Trophoblast cell (in vitro differentiated cells and primary cell): ENCODE data around the gene FAM117A.

Source experiments
- DNase-seq, 2 donors: peaks; one replicate each; pipeline ENCODE4 v3.0.0-alpha.2; 2016
- H2AFZ ChIP-seq: 2 replicates; pipeline ENCODE4 v1.6.1; 2013; ENCODE audit warnings: low read length, moderate library complexity, mild to moderate bottlenecking; ENCODE audit not compliant: insufficient read depth, poor library complexity
- H2AK5ac ChIP-seq: 2 replicates; pipeline ENCODE4 v1.6.1; 2013; ENCODE audit warnings: mild to moderate bottlenecking, low read length
- H2BK120ac ChIP-seq: 2 replicates; pipeline ENCODE4 v1.6.1; 2013; ENCODE audit warnings: low read length, mild to moderate bottlenecking, moderate library complexity; ENCODE audit not compliant: insufficient read depth, poor library complexity
- H2BK12ac ChIP-seq: 2 replicates; pipeline ENCODE4 v1.6.1; 2013; ENCODE audit warnings: mild to moderate bottlenecking, low read length, moderate library complexity
- H2BK5ac ChIP-seq: 2 replicates; pipeline ENCODE4 v1.6.1; 2013; ENCODE audit warnings: low read length, low read depth, moderate library complexity, mild to moderate bottlenecking; ENCODE audit not compliant: poor library complexity
- H3K14ac ChIP-seq: 2 replicates; pipeline ENCODE4 v1.6.1; 2013; ENCODE audit warnings: mild to moderate bottlenecking, low read length
- H3K18ac ChIP-seq: 2 replicates; pipeline ENCODE4 v1.6.1; 2013; ENCODE audit warnings: mild to moderate bottlenecking, low read length
- H3K23ac ChIP-seq: 2 replicates; pipeline ENCODE4 v1.6.1; 2013; ENCODE audit warnings: low read length
- H3K27ac ChIP-seq: 2 replicates; pipeline ENCODE4 v1.5.1; 2013; ENCODE audit warnings: low read depth, mild to moderate bottlenecking, inconsistent platforms, low read length, moderate library complexity
- H3K27me3 ChIP-seq: 2 replicates; pipeline ENCODE4 v1.6.1; 2013; ENCODE audit warnings: inconsistent platforms, mild to moderate bottlenecking, low read length, moderate library complexity; ENCODE audit not compliant: insufficient read depth
- H3K36me3 ChIP-seq, 2 experiments: 1 replicate in 1 of 2; 2 replicates in 1 of 2; pipeline ENCODE4 v1.6.1; 2013; ENCODE audit warnings: low read length in 2 of 2, mild to moderate bottlenecking in 2 of 2, moderate library complexity in 1 of 2; ENCODE audit not compliant: insufficient read depth in 2 of 2, control insufficient read depth in 1 of 2
- H3K4ac ChIP-seq: 2 replicates; pipeline ENCODE4 v1.6.1; 2013; ENCODE audit warnings: low read depth, mild to moderate bottlenecking, low read length, moderate library complexity
- H3K4me1 ChIP-seq, 2 experiments: 1 replicate in 1 of 2; 2 replicates in 1 of 2; pipeline ENCODE4 v1.6.1; 2013; ENCODE audit warnings: low read length in 2 of 2, mild to moderate bottlenecking in 2 of 2, moderate library complexity in 1 of 2; ENCODE audit not compliant: insufficient read depth in 2 of 2, control insufficient read depth in 1 of 2
- H3K4me2 ChIP-seq: 2 replicates; pipeline ENCODE4 v1.6.1; 2013; ENCODE audit warnings: inconsistent platforms, mild to moderate bottlenecking, low read length, moderate library complexity
- H3K4me3 ChIP-seq: 2 replicates; pipeline ENCODE4 v1.5.1; 2013; ENCODE audit warnings: mild to moderate bottlenecking, low read depth, low read length, inconsistent platforms
- H3K79me1 ChIP-seq: one replicate; pipeline ENCODE4 v1.6.1; 2013; ENCODE audit warnings: low read length
- H3K79me2 ChIP-seq: 2 replicates; pipeline ENCODE4 v1.6.1; 2013; ENCODE audit warnings: low read length, mild to moderate bottlenecking; ENCODE audit not compliant: control insufficient read depth, insufficient read depth, poor library complexity
- H3K9ac ChIP-seq: 2 replicates; pipeline ENCODE4 v1.6.1; 2013; ENCODE audit warnings: mild to moderate bottlenecking, low read length
- H3K9me3 ChIP-seq: 2 replicates; pipeline ENCODE4 v1.6.1; 2013; ENCODE audit warnings: low read depth, mild to moderate bottlenecking, control low read depth, inconsistent platforms, low read length; ENCODE audit not compliant: insufficient read depth
- H4K12ac ChIP-seq: 2 replicates; pipeline ENCODE4 v1.6.1; 2013; ENCODE audit warnings: low read depth, mild to moderate bottlenecking, low read length, moderate library complexity
- H4K8ac ChIP-seq: 2 replicates; pipeline ENCODE4 v1.6.1; 2013; ENCODE audit warnings: low read depth, mild to moderate bottlenecking, low read length, moderate library complexity
- H4K91ac ChIP-seq: one replicate; pipeline ENCODE4 v1.6.1; 2013; ENCODE audit warnings: low read depth, mild to moderate bottlenecking, low read length, moderate library complexity
- WGBS: extraction: QIAGEN DNeasy Blood & Tissue Kit; methylation state at CpG from one replicate; pipeline ENCODE4 v1.1.7; 2013; ENCODE audit warnings: missing lambda C conversion rate; ENCODE audit not compliant: insufficient read length, insufficient coverage; ENCODE audit errors: extremely low coverage; 5-methylcytosine and 5-hydroxymethylcytosine counted together

The FAM117A gene

DNA sequence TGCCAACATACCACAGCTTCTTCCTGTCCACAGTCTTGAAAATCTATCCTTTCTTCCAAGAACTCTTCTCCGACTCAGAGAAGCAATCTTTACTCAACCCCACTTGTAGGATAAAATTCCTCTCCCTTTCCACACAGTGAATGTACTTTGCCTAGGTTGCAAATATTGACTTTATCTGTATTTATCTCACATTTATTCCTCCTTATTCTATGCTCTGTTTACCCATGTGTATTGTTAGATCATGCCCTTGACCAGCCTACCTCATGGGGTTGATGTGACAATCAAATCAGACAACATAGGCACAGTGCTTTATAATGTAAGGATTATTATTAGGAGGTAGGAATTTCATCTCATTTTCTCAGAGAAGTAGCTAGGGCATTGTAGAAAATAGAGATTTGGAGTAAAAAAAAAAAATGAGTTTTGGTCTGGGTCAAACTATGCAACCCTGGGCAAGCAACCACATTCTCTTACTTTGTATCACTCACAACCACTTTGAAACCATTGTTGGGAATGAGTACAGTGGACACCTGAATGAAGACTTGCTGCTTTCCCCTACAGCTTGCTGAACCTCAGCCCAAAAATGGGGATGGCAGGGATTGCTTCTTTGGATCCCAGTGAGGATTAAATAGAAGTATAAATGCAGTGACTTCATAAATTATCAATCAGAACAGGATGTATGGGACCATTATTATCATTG lies 47.1 kb downstream of the FAM117A start:
- H3K9ac ChIP-seq: no peak overlapping the region
- H3K4me1 ChIP-seq: no peaks in the 10 kb centered on the region
- H2BK5ac ChIP-seq: no peak overlapping the region
- H4K12ac ChIP-seq: no peak overlapping the region
- no peak overlapping the region for H3K4me3 ChIP-seq
- no peaks in the 10 kb centered on the region for H3K27me3 ChIP-seq
- no peak overlapping the region for H3K27ac ChIP-seq
- no peak overlapping the region for H2AK5ac ChIP-seq
- DNase-seq: no peak
- H3K79me1 ChIP-seq: no peaks in the 10 kb centered on the region
- no peak overlapping the region for H3K23ac ChIP-seq
- no peak overlapping the region for H3K18ac ChIP-seq
- H4K91ac ChIP-seq: no peak overlapping the region
- no CpG with 5 or more reads among the region's 1 CpG for WGBS
- no peak overlapping the region for H3K4ac ChIP-seq
- H3K36me3 ChIP-seq: peaks cover 15 to 21% of the 10 kb centered on the region in 2 experiments
- no peak overlapping the region for H2BK12ac ChIP-seq
- no peak overlapping the region for H2BK120ac ChIP-seq
- H3K9me3 ChIP-seq: peaks cover 2% of the 10 kb centered on the region
- H4K8ac ChIP-seq: no peak overlapping the region
- H3K4me2 ChIP-seq: no peak overlapping the region
- no peak overlapping the region for H3K14ac ChIP-seq
- H3K79me2 ChIP-seq: no peaks in the 10 kb centered on the region
- no peak overlapping the region for H2AFZ ChIP-seq

DNA sequence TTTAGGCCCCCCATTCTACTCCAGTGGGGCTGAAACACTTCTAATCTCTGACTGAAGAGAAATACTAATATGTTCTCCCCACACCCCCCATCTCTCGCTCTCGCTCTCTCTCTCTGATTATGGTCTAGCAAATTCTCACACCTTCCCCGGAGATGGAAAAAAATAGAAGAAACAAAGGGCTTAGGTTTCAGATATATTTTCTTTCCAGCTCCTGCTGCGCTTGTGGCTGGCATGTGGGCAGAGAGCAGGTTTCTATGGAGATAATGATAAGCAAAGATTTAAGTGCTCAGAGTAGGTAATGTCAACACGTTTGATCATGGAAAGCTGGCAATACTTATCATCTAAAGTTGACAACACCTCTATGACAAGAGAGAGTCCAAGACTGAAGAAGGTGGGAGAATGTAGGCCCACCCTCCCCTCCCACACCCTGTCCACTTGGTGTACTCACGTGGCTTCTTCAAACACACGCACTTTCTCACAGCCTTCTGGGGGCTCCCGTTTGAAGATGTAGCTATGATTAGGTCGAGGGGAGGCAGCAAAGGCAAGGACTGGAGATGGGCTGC lies 48.1 kb downstream of the FAM117A start:
- Histone ChIP-seq H3K23ac (no peak overlapping the region), H3K9me3 (peaks cover 2% of the 10 kb centered on the region), H3K36me3 (peaks cover 17 to 24% of the 10 kb centered on the region in 2 experiments), H4K8ac (no peak overlapping the region), H3K4me2 (no peak overlapping the region), H3K4me3 (no peak overlapping the region), H3K79me1 (no peaks in the 10 kb centered on the region), H4K91ac (no peak overlapping the region), H3K9ac (no peak overlapping the region), H4K12ac (no peak overlapping the region), H3K18ac (no peak overlapping the region), H2AK5ac (no peak overlapping the region), H3K14ac (no peak overlapping the region), H2AFZ (no peak overlapping the region), H3K79me2 (no peaks in the 10 kb centered on the region), H3K4me1 (no peaks in the 10 kb centered on the region), H2BK5ac (no peak overlapping the region), H3K27ac (no peak overlapping the region), H2BK120ac (no peak overlapping the region), H3K4ac (no peak overlapping the region), H2BK12ac (no peak overlapping the region), H3K27me3 (no peaks in the 10 kb centered on the region)
- no peak for DNase-seq
- no CpG with 5 or more reads among the region's 9 CpGs for WGBS

- Histone ChIP-seq H3K14ac (no peak overlapping the region), H3K79me2 (no peaks in the 10 kb centered on the region), H2BK12ac (no peak overlapping the region), H3K9ac (no peak overlapping the region), H2BK120ac (no peak overlapping the region), H2AFZ (no peak overlapping the region), H3K4ac (no peak overlapping the region), H3K18ac (no peak overlapping the region), H3K4me1 (no peaks in the 10 kb centered on the region), H3K23ac (no peak overlapping the region), H2BK5ac (no peak overlapping the region), H3K4me2 (no peak overlapping the region), H3K27me3 (no peaks in the 10 kb centered on the region), H3K36me3 (peaks cover 17 to 25% of the 10 kb centered on the region in 2 experiments), H2AK5ac (no peak overlapping the region), H3K4me3 (no peak overlapping the region), H4K12ac (no peak overlapping the region), H3K9me3 (peaks cover 2% of the 10 kb centered on the region), H3K79me1 (no peaks in the 10 kb centered on the region), H3K27ac (no peak overlapping the region), H4K91ac (no peak overlapping the region), H4K8ac (no peak overlapping the region)
- no peak for DNase-seq
- WGBS: no CpG with 5 or more reads among the region's 4 CpGs
Observed at GRCh38 chr17:49715216-49715615, 48.7 kb downstream of the FAM117A start.

DNA sequence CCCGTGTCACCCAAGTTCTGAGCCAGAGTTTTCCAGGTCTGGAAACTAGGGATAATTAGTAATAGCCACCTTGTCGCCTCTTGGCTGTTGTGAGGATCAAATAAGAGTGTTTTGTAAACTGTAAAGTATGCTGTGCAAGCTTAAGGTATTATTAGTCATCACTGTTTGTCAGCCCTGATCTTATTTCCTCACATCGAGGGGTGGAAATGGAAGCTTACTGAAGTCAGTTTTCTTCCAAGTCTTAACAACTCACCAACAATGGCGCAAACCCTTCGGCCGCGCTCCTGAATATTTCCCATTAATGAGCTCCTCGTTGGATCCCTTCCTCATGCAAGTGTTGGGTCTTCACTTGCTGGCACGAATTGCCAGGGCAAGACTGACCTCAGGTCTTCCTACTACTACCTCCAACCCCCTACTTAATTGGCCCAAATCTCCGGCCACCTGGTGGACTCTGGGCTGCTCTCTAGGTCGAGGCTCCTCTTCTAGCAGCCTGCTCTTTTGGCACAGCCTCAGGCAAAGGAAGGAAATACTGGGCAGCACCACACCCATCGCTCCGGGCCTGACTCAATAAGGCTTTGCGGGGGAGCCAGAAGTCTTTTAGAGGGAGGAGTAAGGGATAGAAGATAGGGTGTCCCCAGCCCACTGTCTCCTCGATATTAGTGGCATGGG lies 55.3 kb downstream of the FAM117A start:
- H3K36me3 ChIP-seq: peaks cover 17 to 24% of the 10 kb centered on the region in 2 experiments
- H2BK5ac ChIP-seq: peak overlapping the region; percentile 27
- no peak overlapping the region for H3K18ac ChIP-seq
- H3K14ac ChIP-seq: no peak overlapping the region
- no peak overlapping the region for H3K9ac ChIP-seq
- H3K9me3 ChIP-seq: no peaks in the 10 kb centered on the region
- peaks cover 8% of the 10 kb centered on the region for H3K79me2 ChIP-seq
- H4K8ac ChIP-seq: peak overlapping the region; percentile 93
- H2BK12ac ChIP-seq: no peak overlapping the region
- H2AFZ ChIP-seq: peak overlapping the region; percentile 89
- no peak overlapping the region for H3K27ac ChIP-seq
- no peak overlapping the region for H2BK120ac ChIP-seq
- peak overlapping the region; percentile 28 for H3K4me2 ChIP-seq
- peaks cover 3 to 7% of the 10 kb centered on the region in 2 experiments for H3K4me1 ChIP-seq
- peak overlapping the region; percentile 33 for H3K4ac ChIP-seq
- H4K12ac ChIP-seq: peak overlapping the region; percentile 92
- no peaks in the 10 kb centered on the region for H3K27me3 ChIP-seq
- no peak overlapping the region for H3K23ac ChIP-seq
- peaks cover 8% of the 10 kb centered on the region for H3K79me1 ChIP-seq
- peak overlapping the region; percentile 52 for H4K91ac ChIP-seq
- no peak overlapping the region for H3K4me3 ChIP-seq
- peak in 1 of 2 donors; percentile 65 for DNase-seq
- peak overlapping the region; percentile 24 for H2AK5ac ChIP-seq
- WGBS: no CpG with 5 or more reads among the region's 15 CpGs
